ENCODE data around the gene MGAT5.
"Not testable (repeated sequence)": the region's sequence is repeated elsewhere in the genome, so short reads cannot be mapped to it uniquely, and the experiment has no call there.

Gene MGAT5

GRCh38 chr2:134469516-134470115 is 215.7 kb downstream of the MGAT5 start:
- Mint-ChIP-seq H3K4me1 (peaks cover 20% of the 10 kb centered on the region), H3K36me3 (ENCODE audit: low read depth) (no peaks in the 10 kb centered on the region), H3K27me3 (no peaks in the 10 kb centered on the region), H3K27ac (no peak overlapping the region), H3K9me3 (peaks cover 8% of the 10 kb centered on the region), H3K4me3 (no peak overlapping the region)
- no peak for ATAC-seq
- no peak for DNase-seq

- H3K4me3 Mint-ChIP-seq: no peak overlapping the region
- H3K4me1 Mint-ChIP-seq: peaks cover 20% of the 10 kb centered on the region
Measured at GRCh38 chr2:134470561-134471168, 216.8 kb downstream of the MGAT5 start.

GRCh38 chr2:134476982-134477381 is 223.1 kb downstream of the MGAT5 start:
- H3K4me3 Mint-ChIP-seq, H3K4me1 Mint-ChIP-seq: not testable (repeated sequence)

More at GRCh38 chr2:134470561-134471168, 216.8 kb downstream of the MGAT5 start:
- H3K27me3 Mint-ChIP-seq: no peaks in the 10 kb centered on the region
- H3K9me3 Mint-ChIP-seq: peaks cover 8% of the 10 kb centered on the region
- DNase-seq (no peak), ATAC-seq (no peak)
- H3K36me3 Mint-ChIP-seq (ENCODE audit: low read depth): no peaks in the 10 kb centered on the region
- no peak overlapping the region for H3K27ac Mint-ChIP-seq

GRCh38 chr2:134479696-134480330 is 225.9 kb downstream of the MGAT5 start:
- Mint-ChIP-seq H3K27ac (no peak overlapping the region), H3K27me3 (no peaks in the 10 kb centered on the region), H3K36me3 (ENCODE audit: low read depth) (no peaks in the 10 kb centered on the region), H3K9me3 (no peaks in the 10 kb centered on the region), H3K4me1 (no peaks in the 10 kb centered on the region), H3K4me3 (no peak overlapping the region)
- no peak for DNase-seq
- no peak for ATAC-seq

More at GRCh38 chr2:134476982-134477381, 223.1 kb downstream of the MGAT5 start:
- not testable (repeated sequence) for H3K36me3 Mint-ChIP-seq (ENCODE audit: low read depth); ATAC-seq; DNase-seq; H3K27ac Mint-ChIP-seq; H3K9me3 Mint-ChIP-seq; H3K27me3 Mint-ChIP-seq

- no peak for ATAC-seq
- no peak for DNase-seq
- Mint-ChIP-seq H3K4me1 (no peaks in the 10 kb centered on the region), H3K27me3 (no peaks in the 10 kb centered on the region), H3K9me3 (no peaks in the 10 kb centered on the region), H3K4me3 (no peak overlapping the region), H3K27ac (no peak overlapping the region), H3K36me3 (ENCODE audit: low read depth) (no peaks in the 10 kb centered on the region)
Measured at GRCh38 chr2:134482131-134482723, 228.4 kb downstream of the MGAT5 start.

GRCh38 chr2:134482766-134483340 is 229.0 kb downstream of the MGAT5 start:
- H3K27me3 Mint-ChIP-seq: no peaks in the 10 kb centered on the region
- H3K4me1 Mint-ChIP-seq: no peaks in the 10 kb centered on the region
- H3K4me3 Mint-ChIP-seq: no peak overlapping the region
- ATAC-seq: no peak
- H3K9me3 Mint-ChIP-seq: no peaks in the 10 kb centered on the region
- H3K27ac Mint-ChIP-seq: no peak overlapping the region
- no peaks in the 10 kb centered on the region for H3K36me3 Mint-ChIP-seq (ENCODE audit: low read depth)
- no peak for DNase-seq

- no peak for DNase-seq
- ATAC-seq: no peak
- Mint-ChIP-seq H3K4me3 (no peak overlapping the region), H3K36me3 (ENCODE audit: low read depth) (no peaks in the 10 kb centered on the region), H3K27ac (no peak overlapping the region), H3K4me1 (no peaks in the 10 kb centered on the region), H3K27me3 (peaks cover 3% of the 10 kb centered on the region), H3K9me3 (no peaks in the 10 kb centered on the region)
Measured at GRCh38 chr2:134489732-134490384, 236.0 kb downstream of the MGAT5 start.

GRCh38 chr2:134490559-134490958 is 236.7 kb downstream of the MGAT5 start:
- no peaks in the 10 kb centered on the region for H3K9me3 Mint-ChIP-seq
- H3K4me1 Mint-ChIP-seq: no peaks in the 10 kb centered on the region
- H3K36me3 Mint-ChIP-seq (ENCODE audit: low read depth): no peaks in the 10 kb centered on the region
- peaks cover 3% of the 10 kb centered on the region for H3K27me3 Mint-ChIP-seq
- H3K27ac Mint-ChIP-seq: no peak overlapping the region
- no peak for DNase-seq
- no peak for ATAC-seq
- H3K4me3 Mint-ChIP-seq: no peak overlapping the region

GRCh38 chr2:134491022-134491421 is 237.2 kb downstream of the MGAT5 start:
- Mint-ChIP-seq H3K9me3 (no peaks in the 10 kb centered on the region), H3K27me3 (peaks cover 3% of the 10 kb centered on the region), H3K36me3 (ENCODE audit: low read depth) (no peaks in the 10 kb centered on the region), H3K4me3 (no peak overlapping the region), H3K4me1 (no peaks in the 10 kb centered on the region), H3K27ac (no peak overlapping the region)
- ATAC-seq: no peak
- no peak for DNase-seq

- Mint-ChIP-seq H3K36me3 (ENCODE audit: low read depth) (no peaks in the 10 kb centered on the region), H3K27ac (no peak overlapping the region), H3K4me1 (no peaks in the 10 kb centered on the region), H3K4me3 (no peak overlapping the region), H3K27me3 (peaks cover 3% of the 10 kb centered on the region), H3K9me3 (no peaks in the 10 kb centered on the region)
- DNase-seq (no peak), ATAC-seq (no peak)
Measured at GRCh38 chr2:134491771-134492441, 238.0 kb downstream of the MGAT5 start.

GRCh38 chr2:134493797-134494196 is 239.9 kb downstream of the MGAT5 start:
- Mint-ChIP-seq H3K27ac (no peak overlapping the region), H3K4me3 (no peak overlapping the region), H3K4me1 (no peaks in the 10 kb centered on the region), H3K27me3 (peaks cover 3% of the 10 kb centered on the region), H3K36me3 (ENCODE audit: low read depth) (no peaks in the 10 kb centered on the region), H3K9me3 (no peaks in the 10 kb centered on the region)
- DNase-seq (no peak), ATAC-seq (no peak)

GRCh38 chr2:134498654-134499053 is 244.8 kb downstream of the MGAT5 start:
- ATAC-seq (no peak), DNase-seq (no peak)
- Mint-ChIP-seq H3K27ac (no peak overlapping the region), H3K36me3 (ENCODE audit: low read depth) (peaks cover 2% of the 10 kb centered on the region), H3K4me1 (no peaks in the 10 kb centered on the region), H3K27me3 (peaks cover 4% of the 10 kb centered on the region), H3K4me3 (no peak overlapping the region), H3K9me3 (peaks cover 4% of the 10 kb centered on the region)

GRCh38 chr2:134499307-134499926 is 245.5 kb downstream of the MGAT5 start:
- H3K9me3 Mint-ChIP-seq: peaks cover 10% of the 10 kb centered on the region
- no peak for ATAC-seq
- peaks cover 3% of the 10 kb centered on the region for H3K27me3 Mint-ChIP-seq
- H3K27ac Mint-ChIP-seq: no peak overlapping the region
- DNase-seq: no peak
- H3K4me1 Mint-ChIP-seq: no peaks in the 10 kb centered on the region
- H3K36me3 Mint-ChIP-seq (ENCODE audit: low read depth): peaks cover 3% of the 10 kb centered on the region
- no peak overlapping the region for H3K4me3 Mint-ChIP-seq

Data from activated naive CD8-positive, alpha-beta T cell treated with anti-CD3 and anti-CD28 coated beads, Interleukin-2, amount 50 U/mL, for 24 hours (primary cell).